OCI-M2 (cell line): ENCODE data around the gene IRF9.
A peak's percentile ranks its signal among the peaks of the same experiment; 100 is the strongest.

Experiments
- DNase-seq: peaks from one replicate; lab custom pipeline; 2025; ENCODE audit not compliant: unreplicated experiment; lab: John Stamatoyannopoulos, UW

The IRF9 gene

GRCh38 chr14:24131549-24131966 lies 29.5 kb upstream of the IRF9 start:
- DNase-seq = no peak

- no peak for DNase-seq
Measured at GRCh38 chr14:24132061-24132685, 28.9 kb upstream of the IRF9 start.

- DNase-seq = no peak
Measured at GRCh38 chr14:24132976-24133375, 28.1 kb upstream of the IRF9 start.

- no peak for DNase-seq
Measured at GRCh38 chr14:24133735-24134134, 27.3 kb upstream of the IRF9 start.

GRCh38 chr14:24135584-24135833 lies 25.6 kb upstream of the IRF9 start:
- DNase-seq = no peak

- peak; percentile 57 for DNase-seq
Measured at GRCh38 chr14:24135834-24136683, 25.0 kb upstream of the IRF9 start, which contains the start of gene PSME1. Gene PSME1, plus strand, starts transcription at chr14:24136194. Its CDS starts 69 bp downstream, at chr14:24136263.

- no peak for DNase-seq
Measured at GRCh38 chr14:24136684-24137528, 24.2 kb upstream of the IRF9 start.

- no peak for DNase-seq
Measured at GRCh38 chr14:24137529-24138395, 23.3 kb upstream of the IRF9 start.

GRCh38 chr14:24138396-24139271 lies 22.4 kb upstream of the IRF9 start:
- DNase-seq = no peak

GRCh38 chr14:24139272-24139934 lies 21.7 kb upstream of the IRF9 start:
- DNase-seq = no peak

GRCh38 chr14:24141097-24141880 lies 19.8 kb upstream of the IRF9 start, which contains the start of gene EMC9:
Gene EMC9, minus strand, starts transcription at chr14:24141591. Its CDS starts 287 bp downstream, at chr14:24141304.
- peak; percentile 98 for DNase-seq

- no peak for DNase-seq
Measured at GRCh38 chr14:24143511-24143910, 17.6 kb upstream of the IRF9 start.

GRCh38 chr14:24144451-24144850 lies 16.6 kb upstream of the IRF9 start:
- no peak for DNase-seq

GRCh38 chr14:24145219-24145618 lies 15.8 kb upstream of the IRF9 start:
- DNase-seq = no peak

GRCh38 chr14:24145690-24146452 lies 15.2 kb upstream of the IRF9 start:
- DNase-seq = no peak

GRCh38 chr14:24146453-24146977 lies 14.6 kb upstream of the IRF9 start, which contains the start of gene PSME2:
Gene PSME2, minus strand, starts transcription at chr14:24146610. Its CDS starts 29 bp downstream, at chr14:24146581.
- peak; percentile 87 for DNase-seq
